HG02678 (cell line): ENCODE results near the gene DGKQ.
A peak's percentile ranks its signal among the peaks of the same experiment; 100 is the strongest.
"Not testable (repeated sequence)": the region's sequence is repeated elsewhere in the genome, so short reads cannot be mapped to it uniquely, and the experiment has no call there.

Source experiments
- ATAC-seq: cut with Tn5 transposase; IDR thresholded peaks from one replicate; pipeline ENCODE4 v1.9.1; 2021; ENCODE audit warnings: mild to moderate bottlenecking, moderate library complexity; ENCODE audit not compliant: unreplicated experiment

DGKQ gene

GRCh38 chr4:982814-983213 lies 9.4 kb upstream of the DGKQ start:
- ATAC-seq = no peak

- ATAC-seq = no peak
These were observed 8.9 kb upstream of the DGKQ start for GRCh38 chr4:982291-982690.

GRCh38 chr4:978957-979701 lies 5.8 kb upstream of the DGKQ start:
- ATAC-seq = no peak

- ATAC-seq = not testable (repeated sequence)
These were observed 2.6 kb upstream of the DGKQ start for GRCh38 chr4:976016-976415.

GRCh38 chr4:974668-975067 lies 1.3 kb upstream of the DGKQ start:
- no peak for ATAC-seq

- peak; percentile 36 for ATAC-seq
These were observed 531 bp downstream of the DGKQ start for GRCh38 chr4:972651-973424.

- no peak for ATAC-seq
These were observed 1.5 kb downstream of the DGKQ start for GRCh38 chr4:971666-972500.

- no peak for ATAC-seq
These were observed 2.4 kb downstream of the DGKQ start for GRCh38 chr4:970854-971520.

GRCh38 chr4:970046-970745 lies 3.2 kb downstream of the DGKQ start:
- no peak for ATAC-seq

- ATAC-seq = no peak
These were observed 4.6 kb downstream of the DGKQ start for GRCh38 chr4:968621-969394.

GRCh38 chr4:968221-968620 lies 5.1 kb downstream of the DGKQ start:
- no peak for ATAC-seq

- no peak for ATAC-seq
These were observed 6.0 kb downstream of the DGKQ start for GRCh38 chr4:967113-968104.

- no peak for ATAC-seq
These were observed 6.9 kb downstream of the DGKQ start for GRCh38 chr4:966266-967112.

GRCh38 chr4:965766-966134 lies 7.6 kb downstream of the DGKQ start:
- no peak for ATAC-seq

- ATAC-seq = no peak
These were observed 8.2 kb downstream of the DGKQ start for GRCh38 chr4:965048-965765.

- no peak for ATAC-seq
These were observed 8.9 kb downstream of the DGKQ start for GRCh38 chr4:964346-965025.
